Stimulated activated CD8-positive, alpha-beta memory T cell treated with anti-CD3 and anti-CD28 coated beads, Interleukin-15, amount 100 ng/mL, for 1 hour (primary cell): ENCODE measurements around the gene EIF4E1B.

Experiments used
- DNase-seq: peaks from one replicate; pipeline ENCODE4 v3.0.0-alpha.2; 2020; ENCODE audit warnings: low read depth

EIF4E1B gene

GRCh38 chr5:176664479-176664878 is 34.0 kb downstream of the EIF4E1B start:
- no peak for DNase-seq

GRCh38 chr5:176664886-176665285 is 34.4 kb downstream of the EIF4E1B start:
- no peak for DNase-seq

- no peak for DNase-seq
Observed at GRCh38 chr5:176665517-176665916, 35.0 kb downstream of the EIF4E1B start.

GRCh38 chr5:176667637-176668036 is 37.2 kb downstream of the EIF4E1B start:
- DNase-seq = no peak

GRCh38 chr5:176670449-176670848 is 40.0 kb downstream of the EIF4E1B start:
- DNase-seq = no peak

- DNase-seq = no peak
Observed at GRCh38 chr5:176671399-176671798, 40.9 kb downstream of the EIF4E1B start.

- DNase-seq = no peak
Observed at GRCh38 chr5:176671890-176672747, 41.6 kb downstream of the EIF4E1B start.

GRCh38 chr5:176673651-176674583 is 43.4 kb downstream of the EIF4E1B start:
- DNase-seq = no peak

- DNase-seq = no peak
Observed at GRCh38 chr5:176674799-176675198, 44.3 kb downstream of the EIF4E1B start.

- no peak for DNase-seq
Observed at GRCh38 chr5:176675676-176676360, 45.3 kb downstream of the EIF4E1B start.

GRCh38 chr5:176676361-176676824 is 45.9 kb downstream of the EIF4E1B start:
- DNase-seq = no peak

GRCh38 chr5:176677209-176677939 is 46.9 kb downstream of the EIF4E1B start:
- no peak for DNase-seq

GRCh38 chr5:176678584-176678983 is 48.1 kb downstream of the EIF4E1B start:
- DNase-seq = no peak

GRCh38 chr5:176679365-176680225 is 49.1 kb downstream of the EIF4E1B start:
- DNase-seq = no peak

GRCh38 chr5:176680226-176680563 is 49.7 kb downstream of the EIF4E1B start:
- no peak for DNase-seq

GRCh38 chr5:176682016-176682531 is 51.6 kb downstream of the EIF4E1B start:
- no peak for DNase-seq

- DNase-seq = no peak
Observed at GRCh38 chr5:176685010-176685409, 54.5 kb downstream of the EIF4E1B start.

- no peak for DNase-seq
Observed at GRCh38 chr5:176687247-176687646, 56.8 kb downstream of the EIF4E1B start.

- DNase-seq = no peak
Observed at GRCh38 chr5:176687881-176688280, 57.4 kb downstream of the EIF4E1B start.

GRCh38 chr5:176690911-176691310 is 60.4 kb downstream of the EIF4E1B start:
- DNase-seq = no peak
